C4-2B (cell line): ENCODE data around the gene VAV3.

Experiments used
- H3K27ac ChIP-seq: fragments of 450-650 bp; 2 replicates; pipeline ENCODE4 v1.5.1; 2017
- ZFX ChIP-seq: fragments of 450-650 bp; IDR thresholded peaks from 2 replicates; pipeline ENCODE4 v1.6.1; 2017
- TF ChIP-seq, protein P1 (sequence below): fragments of 450-650 bp; conservative IDR thresholded peaks from 2 replicates; pipeline ENCODE4 v1.5.1; 2017; ENCODE audit warnings: mild to moderate bottlenecking

Gene VAV3

DNA sequence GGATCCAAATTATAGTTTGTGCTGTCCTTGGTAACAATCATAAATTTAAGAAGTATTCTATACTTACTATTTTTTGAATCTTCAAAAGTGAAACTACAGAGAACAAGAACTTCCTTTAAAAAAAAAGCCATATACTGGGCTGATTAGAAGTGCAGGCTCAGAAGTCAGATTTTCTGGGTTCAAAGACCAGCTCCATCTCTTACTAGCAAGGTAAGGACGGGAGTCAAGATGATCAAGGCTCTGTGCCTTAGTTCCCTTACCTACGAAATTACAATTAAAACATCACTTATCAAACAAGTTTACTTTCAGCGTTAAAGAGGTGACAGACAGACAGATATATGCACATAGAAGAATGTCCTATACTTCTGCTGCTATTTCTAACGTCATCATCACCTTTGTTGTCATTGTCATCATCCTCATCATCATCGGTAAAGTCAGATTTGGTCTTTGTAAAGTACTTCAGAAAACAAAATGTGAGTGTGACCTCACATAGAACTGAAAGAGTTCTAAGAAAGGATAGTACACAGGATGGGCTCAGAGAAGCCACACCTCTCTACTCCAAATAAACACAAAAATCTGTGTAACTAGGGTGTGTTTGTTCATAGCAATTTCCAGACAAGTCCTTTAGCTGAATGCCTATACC, 178.7 kb downstream of the VAV3 start:
- TF ChIP-seq, protein P1, sequence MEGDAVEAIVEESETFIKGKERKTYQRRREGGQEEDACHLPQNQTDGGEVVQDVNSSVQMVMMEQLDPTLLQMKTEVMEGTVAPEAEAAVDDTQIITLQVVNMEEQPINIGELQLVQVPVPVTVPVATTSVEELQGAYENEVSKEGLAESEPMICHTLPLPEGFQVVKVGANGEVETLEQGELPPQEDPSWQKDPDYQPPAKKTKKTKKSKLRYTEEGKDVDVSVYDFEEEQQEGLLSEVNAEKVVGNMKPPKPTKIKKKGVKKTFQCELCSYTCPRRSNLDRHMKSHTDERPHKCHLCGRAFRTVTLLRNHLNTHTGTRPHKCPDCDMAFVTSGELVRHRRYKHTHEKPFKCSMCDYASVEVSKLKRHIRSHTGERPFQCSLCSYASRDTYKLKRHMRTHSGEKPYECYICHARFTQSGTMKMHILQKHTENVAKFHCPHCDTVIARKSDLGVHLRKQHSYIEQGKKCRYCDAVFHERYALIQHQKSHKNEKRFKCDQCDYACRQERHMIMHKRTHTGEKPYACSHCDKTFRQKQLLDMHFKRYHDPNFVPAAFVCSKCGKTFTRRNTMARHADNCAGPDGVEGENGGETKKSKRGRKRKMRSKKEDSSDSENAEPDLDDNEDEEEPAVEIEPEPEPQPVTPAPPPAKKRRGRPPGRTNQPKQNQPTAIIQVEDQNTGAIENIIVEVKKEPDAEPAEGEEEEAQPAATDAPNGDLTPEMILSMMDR = no peak
- TF ChIP-seq ZFX = no peak
- H3K27ac ChIP-seq = no peak overlapping the region

DNA sequence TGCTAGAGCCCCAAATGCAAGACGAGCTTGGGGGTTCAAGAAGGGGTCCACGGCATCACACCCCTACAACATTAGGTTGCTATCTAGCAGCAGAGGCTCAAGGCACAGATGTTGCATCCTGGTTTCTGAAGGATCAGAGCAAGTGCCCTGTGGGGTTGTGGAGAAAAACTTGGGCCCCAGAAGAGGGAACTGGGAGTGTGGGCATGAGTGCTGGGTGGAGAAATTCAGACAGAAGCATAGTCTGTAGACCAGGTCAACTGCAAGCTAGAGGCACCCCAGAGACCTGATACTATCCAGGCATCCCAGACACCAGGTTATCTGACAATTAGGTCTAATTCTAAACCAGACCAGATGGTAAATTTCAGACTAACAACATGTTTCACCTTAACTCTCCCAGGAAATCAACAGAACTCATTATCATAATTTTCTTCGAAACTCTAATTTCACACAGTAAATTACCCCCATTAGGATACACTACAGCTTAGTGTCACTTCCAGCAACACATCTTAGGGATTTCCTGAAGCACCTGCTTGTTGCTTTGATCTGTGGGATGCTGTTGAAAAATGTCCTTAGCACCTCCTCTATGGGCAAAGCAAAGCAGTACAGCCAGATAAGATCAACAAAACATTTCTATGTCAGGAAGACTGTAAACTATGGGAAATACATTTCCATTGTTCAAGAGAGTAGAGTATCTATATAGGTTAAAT, 179.3 kb downstream of the VAV3 start:
- no peak overlapping the region for H3K27ac ChIP-seq
- TF ChIP-seq ZFX = no peak
- TF ChIP-seq, protein P1 = no peak

DNA sequence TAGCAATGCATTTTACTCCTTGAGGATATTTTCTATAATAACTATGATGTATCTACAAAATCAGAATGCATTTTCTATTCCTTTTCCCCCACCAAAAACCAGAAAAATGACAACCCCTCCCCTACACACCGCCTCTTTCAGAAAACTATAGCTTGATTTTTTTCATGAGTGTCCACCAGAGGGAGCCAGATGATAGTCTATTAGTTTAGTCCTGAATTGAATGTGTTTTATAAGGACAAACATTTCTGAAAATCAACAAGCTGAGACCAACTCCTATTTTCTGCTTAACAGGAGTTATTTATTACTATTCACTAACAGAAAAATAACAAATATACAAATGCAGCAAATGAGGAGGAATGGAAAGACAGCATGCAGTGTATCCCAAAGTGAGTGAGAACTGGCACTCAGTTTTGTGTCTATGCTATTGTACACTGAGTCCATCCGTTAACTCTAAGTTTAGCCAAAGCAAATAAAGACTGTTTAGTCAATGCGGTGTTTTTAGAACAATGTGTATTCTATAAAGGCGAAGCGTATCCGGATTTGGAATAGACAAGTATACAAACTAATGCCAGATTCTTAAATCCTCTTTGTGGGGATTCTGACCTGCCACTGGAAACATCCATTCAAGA, 182.6 kb downstream of the VAV3 start:
- TF ChIP-seq, protein P1 = peak; percentile 83
- TF ChIP-seq ZFX = no peak
- H3K27ac ChIP-seq = no peak overlapping the region

DNA sequence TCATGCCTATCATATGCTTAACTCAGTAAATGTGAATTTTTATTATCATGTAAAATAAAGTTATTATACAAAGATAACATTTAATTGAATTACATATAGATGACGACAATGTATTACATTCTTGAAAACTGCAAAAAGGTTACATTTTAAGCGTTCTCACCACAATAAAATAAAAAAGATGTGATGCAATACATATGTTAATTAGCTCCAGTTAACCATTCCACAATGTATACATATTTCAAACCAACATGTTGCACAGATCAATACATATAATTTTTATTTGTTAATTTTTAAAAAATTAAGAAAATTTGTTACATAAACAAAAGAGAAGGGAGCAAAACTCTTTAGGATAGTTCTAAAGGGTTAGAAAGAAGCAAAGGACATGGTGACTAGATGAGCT, 183.7 kb downstream of the VAV3 start:
- no peak for TF ChIP-seq ZFX
- TF ChIP-seq, protein P1 = no peak

DNA sequence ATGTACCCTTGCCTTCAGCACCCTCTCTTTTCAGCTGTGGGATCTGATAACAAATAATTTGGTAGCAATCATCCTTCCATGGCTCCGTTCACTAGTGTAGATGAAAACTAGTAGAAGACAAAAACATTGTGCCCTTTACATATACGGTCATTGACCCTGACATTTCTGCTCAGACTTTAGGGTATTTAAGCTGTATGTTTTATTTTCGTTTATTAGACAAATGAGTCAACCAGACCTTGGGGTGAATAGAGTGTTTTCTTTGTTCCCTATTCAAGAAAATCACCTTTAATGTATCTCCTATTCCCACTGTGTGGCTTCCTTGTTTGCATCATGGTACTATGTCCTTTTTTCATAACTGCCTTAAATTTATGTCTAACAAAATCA, 187.3 kb downstream of the VAV3 start:
- TF ChIP-seq, protein P1 = no peak
- TF ChIP-seq ZFX = no peak
- H3K27ac ChIP-seq = no peak overlapping the region

More for the DNA sequence above, 183.7 kb downstream of the VAV3 start:
- no peak overlapping the region for H3K27ac ChIP-seq

DNA sequence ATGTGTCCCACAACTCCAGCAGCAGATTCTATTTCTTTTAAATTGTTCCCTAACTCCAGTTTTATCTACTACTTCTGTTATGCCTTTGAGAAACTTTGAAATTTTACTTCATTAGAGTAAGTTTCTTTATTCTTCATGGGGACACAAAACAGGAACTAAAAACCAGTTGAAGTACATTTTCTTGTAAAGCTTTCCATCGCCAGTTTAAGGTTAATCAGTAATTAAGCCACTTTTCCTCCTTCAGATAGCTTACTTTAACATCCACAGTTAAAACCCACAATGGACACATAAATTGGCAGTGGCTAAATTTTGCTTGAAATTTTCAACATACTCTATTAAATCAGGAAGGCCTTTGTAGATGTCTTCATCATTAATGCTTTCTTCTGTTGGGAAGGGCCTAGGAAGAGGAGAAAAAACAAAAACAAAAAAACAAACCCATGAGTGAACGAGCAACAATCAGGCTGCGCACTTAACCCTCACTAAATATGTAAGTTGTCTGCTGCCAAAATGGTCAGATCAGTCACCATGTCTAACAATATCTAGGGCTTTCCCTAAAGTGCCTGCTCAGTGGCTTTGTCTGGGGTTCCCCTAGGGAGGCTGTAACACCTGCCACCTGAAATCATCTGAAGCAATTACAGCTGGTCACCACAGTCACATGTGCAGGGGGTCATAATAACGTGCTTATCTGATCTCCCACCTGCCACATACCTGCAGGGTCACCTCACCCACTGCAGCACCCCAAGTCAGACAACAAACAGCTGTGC, 187.9 kb downstream of the VAV3 start:
- no peak for TF ChIP-seq ZFX
- TF ChIP-seq, protein P1 = no peak

More for the DNA sequence above, 187.9 kb downstream of the VAV3 start:
- no peak overlapping the region for H3K27ac ChIP-seq
